ENCODE data around the gene ZNF385C.

The ZNF385C gene

GRCh38 chr17:42104264-42104663 is 6.0 kb upstream of the ZNF385C start:
- peaks cover 14% of the 10 kb centered on the region for H3K4me1 Mint-ChIP-seq (ENCODE audit: low read depth)
- no peak overlapping the region for H3K4me3 Mint-ChIP-seq
- no peaks in the 10 kb centered on the region for H3K9me3 Mint-ChIP-seq
- peaks cover 2% of the 10 kb centered on the region for H3K36me3 Mint-ChIP-seq (ENCODE audit: low read depth)
- no peak overlapping the region for H3K27ac Mint-ChIP-seq
- H3K27me3 Mint-ChIP-seq, result no peaks in the 10 kb centered on the region
- no peak for DNase-seq

GRCh38 chr17:42103221-42103954 is 5.1 kb upstream of the ZNF385C start:
- H3K4me1 Mint-ChIP-seq (ENCODE audit: low read depth), result peaks cover 13% of the 10 kb centered on the region
- no peak overlapping the region for H3K27ac Mint-ChIP-seq
- peaks cover 2% of the 10 kb centered on the region for H3K36me3 Mint-ChIP-seq (ENCODE audit: low read depth)
- no peaks in the 10 kb centered on the region for H3K27me3 Mint-ChIP-seq
- H3K4me3 Mint-ChIP-seq, result no peak overlapping the region
- no peaks in the 10 kb centered on the region for H3K9me3 Mint-ChIP-seq
- no peak for DNase-seq

- H3K27ac Mint-ChIP-seq, result no peak overlapping the region
- no peaks in the 10 kb centered on the region for H3K9me3 Mint-ChIP-seq
Observed at GRCh38 chr17:42101513-42102292, 3.4 kb upstream of the ZNF385C start.

GRCh38 chr17:42098730-42099399 is 592 bp upstream of the ZNF385C start:
- Mint-ChIP-seq H3K27me3 (peaks cover 19% of the 10 kb centered on the region), H3K27ac (no peak overlapping the region), H3K9me3 (no peaks in the 10 kb centered on the region), H3K4me3 (no peak overlapping the region), H3K36me3 (ENCODE audit: low read depth) (no peaks in the 10 kb centered on the region), H3K4me1 (ENCODE audit: low read depth) (peaks cover 8% of the 10 kb centered on the region)
- no peak for DNase-seq

More at GRCh38 chr17:42101513-42102292, 3.4 kb upstream of the ZNF385C start:
- peak; percentile 82 for DNase-seq
- Mint-ChIP-seq H3K27me3 (peaks cover 13% of the 10 kb centered on the region), H3K36me3 (ENCODE audit: low read depth) (peaks cover 2% of the 10 kb centered on the region), H3K4me3 (no peak overlapping the region), H3K4me1 (ENCODE audit: low read depth) (peaks cover 9% of the 10 kb centered on the region)

- Mint-ChIP-seq H3K4me3 (no peak overlapping the region), H3K4me1 (ENCODE audit: low read depth) (peaks cover 8% of the 10 kb centered on the region), H3K27ac (no peak overlapping the region), H3K9me3 (no peaks in the 10 kb centered on the region), H3K27me3 (peaks cover 19% of the 10 kb centered on the region), H3K36me3 (ENCODE audit: low read depth) (no peaks in the 10 kb centered on the region)
- DNase-seq, result no peak
Observed at GRCh38 chr17:42096360-42097111, 1.7 kb downstream of the ZNF385C start.

- no peaks in the 10 kb centered on the region for H3K9me3 Mint-ChIP-seq
- no peak for DNase-seq
- peaks cover 8% of the 10 kb centered on the region for H3K4me1 Mint-ChIP-seq (ENCODE audit: low read depth)
- H3K27ac Mint-ChIP-seq, result no peak overlapping the region
- no peak overlapping the region for H3K4me3 Mint-ChIP-seq
- H3K36me3 Mint-ChIP-seq (ENCODE audit: low read depth), result no peaks in the 10 kb centered on the region
- H3K27me3 Mint-ChIP-seq, result peaks cover 21% of the 10 kb centered on the region
Observed at GRCh38 chr17:42094375-42095069, 3.8 kb downstream of the ZNF385C start.

- Mint-ChIP-seq H3K36me3 (ENCODE audit: low read depth) (no peaks in the 10 kb centered on the region), H3K4me3 (no peak overlapping the region), H3K9me3 (no peaks in the 10 kb centered on the region), H3K27ac (no peak overlapping the region), H3K27me3 (peaks cover 24% of the 10 kb centered on the region), H3K4me1 (ENCODE audit: low read depth) (peaks cover 5% of the 10 kb centered on the region)
- DNase-seq, result no peak
Observed at GRCh38 chr17:42092939-42093338, 5.3 kb downstream of the ZNF385C start.

GRCh38 chr17:42090964-42091790 is 7.1 kb downstream of the ZNF385C start:
- Mint-ChIP-seq H3K4me1 (ENCODE audit: low read depth) (no peaks in the 10 kb centered on the region), H3K36me3 (ENCODE audit: low read depth) (no peaks in the 10 kb centered on the region), H3K27me3 (peaks cover 8% of the 10 kb centered on the region), H3K9me3 (no peaks in the 10 kb centered on the region), H3K4me3 (no peak overlapping the region), H3K27ac (no peak overlapping the region)
- DNase-seq, result no peak

GRCh38 chr17:42088736-42089135 is 9.5 kb downstream of the ZNF385C start:
- Mint-ChIP-seq H3K27me3 (peaks cover 8% of the 10 kb centered on the region), H3K36me3 (ENCODE audit: low read depth) (no peaks in the 10 kb centered on the region), H3K4me1 (ENCODE audit: low read depth) (no peaks in the 10 kb centered on the region), H3K9me3 (no peaks in the 10 kb centered on the region), H3K4me3 (no peak overlapping the region), H3K27ac (no peak overlapping the region)
- no peak for DNase-seq

GRCh38 chr17:42087736-42088705 is 10.3 kb downstream of the ZNF385C start:
- no peaks in the 10 kb centered on the region for H3K9me3 Mint-ChIP-seq
- no peaks in the 10 kb centered on the region for H3K36me3 Mint-ChIP-seq (ENCODE audit: low read depth)
- H3K27me3 Mint-ChIP-seq, result peaks cover 8% of the 10 kb centered on the region
- DNase-seq, result no peak
- H3K4me3 Mint-ChIP-seq, result no peak overlapping the region
- no peak overlapping the region for H3K27ac Mint-ChIP-seq
- H3K4me1 Mint-ChIP-seq (ENCODE audit: low read depth), result no peaks in the 10 kb centered on the region

- Mint-ChIP-seq H3K36me3 (ENCODE audit: low read depth) (no peaks in the 10 kb centered on the region), H3K4me3 (no peak overlapping the region), H3K4me1 (ENCODE audit: low read depth) (no peaks in the 10 kb centered on the region)
Observed at GRCh38 chr17:42087042-42087701, 11.1 kb downstream of the ZNF385C start.

GRCh38 chr17:42081516-42082129 is 16.6 kb downstream of the ZNF385C start:
- no peak overlapping the region for H3K27ac Mint-ChIP-seq
- no peak for DNase-seq
- no peaks in the 10 kb centered on the region for H3K9me3 Mint-ChIP-seq
- no peaks in the 10 kb centered on the region for H3K27me3 Mint-ChIP-seq
- H3K4me3 Mint-ChIP-seq, result no peak overlapping the region
- no peaks in the 10 kb centered on the region for H3K4me1 Mint-ChIP-seq (ENCODE audit: low read depth)
- H3K36me3 Mint-ChIP-seq (ENCODE audit: low read depth), result no peaks in the 10 kb centered on the region

More at GRCh38 chr17:42087042-42087701, 11.1 kb downstream of the ZNF385C start:
- DNase-seq, result no peak
- Mint-ChIP-seq H3K27ac (no peak overlapping the region), H3K27me3 (peaks cover 8% of the 10 kb centered on the region), H3K9me3 (no peaks in the 10 kb centered on the region)
